HUES48 (cell line): ENCODE measurements around the gene ASIC3.

Experiments used
- H3K27ac ChIP-seq: one replicate; pipeline ENCODE4 v1.7.0; 2013; ENCODE audit warnings: low read depth, low read length, inconsistent platforms
- H3K27me3 ChIP-seq: 2 replicates; pipeline ENCODE4 v1.6.1; 2013; ENCODE audit warnings: mild to moderate bottlenecking, low read length; ENCODE audit not compliant: control insufficient read depth, insufficient read depth
- H3K36me3 ChIP-seq: 2 replicates; pipeline ENCODE4 v1.6.1; 2013; ENCODE audit warnings: low read length; ENCODE audit not compliant: control insufficient read depth, insufficient read depth
- H3K4me1 ChIP-seq: 2 replicates; pipeline ENCODE4 v1.6.1; 2013; ENCODE audit warnings: mild to moderate bottlenecking, low read length; ENCODE audit not compliant: control insufficient read depth, insufficient read depth
- H3K4me3 ChIP-seq: 2 replicates; pipeline ENCODE4 v1.5.1; 2013; ENCODE audit warnings: mild to moderate bottlenecking, low read depth, low read length
- H3K9ac ChIP-seq: 2 replicates; pipeline ENCODE4 v1.6.1; 2013; ENCODE audit warnings: mild to moderate bottlenecking, low read depth, low read length, moderate library complexity
- H3K9me3 ChIP-seq: 2 replicates; pipeline ENCODE4 v1.6.1; 2013; ENCODE audit warnings: low read length; ENCODE audit not compliant: control insufficient read depth, insufficient read depth

The ASIC3 gene

GRCh38 chr7:151091988-151092387 is 43.7 kb downstream of the ASIC3 start:
- no peaks in the 10 kb centered on the region for H3K9me3 ChIP-seq
- H3K27me3 ChIP-seq = peaks cover 21% of the 10 kb centered on the region
- no peak overlapping the region for H3K27ac ChIP-seq
- no peak overlapping the region for H3K4me3 ChIP-seq
- H3K36me3 ChIP-seq = 0 out of 2 replicates have a peak, but pooled peaks cover 5% of the 10 kb centered on the region
- H3K9ac ChIP-seq = no peak overlapping the region
- H3K4me1 ChIP-seq = peaks cover 23% of the 10 kb centered on the region

GRCh38 chr7:151093748-151094147 is 45.4 kb downstream of the ASIC3 start:
- Histone ChIP-seq H3K9me3 (no peaks in the 10 kb centered on the region), H3K27ac (no peak overlapping the region), H3K27me3 (peaks cover 4% of the 10 kb centered on the region), H3K9ac (no peak overlapping the region), H3K4me1 (peaks cover 12% of the 10 kb centered on the region; the same call in 1 of the 2 replicates), H3K4me3 (no peak overlapping the region), H3K36me3 (0 out of 2 replicates have a peak, but pooled peaks cover 5% of the 10 kb centered on the region)

- Histone ChIP-seq H3K27ac (no peak overlapping the region), H3K27me3 (peaks cover 2% of the 10 kb centered on the region; the same call in 1 of the 2 replicates), H3K9ac (no peak overlapping the region), H3K4me1 (peaks cover 5% of the 10 kb centered on the region; the same call in 1 of the 2 replicates), H3K4me3 (no peak overlapping the region), H3K9me3 (no peaks in the 10 kb centered on the region), H3K36me3 (0 out of 2 replicates have a peak, but pooled peaks cover 5% of the 10 kb centered on the region)
These were observed 46.3 kb downstream of the ASIC3 start for GRCh38 chr7:151094675-151095074.

- Histone ChIP-seq H3K4me3 (no peak overlapping the region), H3K27ac (no peak overlapping the region), H3K36me3 (0 out of 2 replicates have a peak, but pooled peaks cover 5% of the 10 kb centered on the region), H3K9me3 (no peaks in the 10 kb centered on the region), H3K9ac (no peak overlapping the region), H3K4me1 (0 out of 2 replicates have a peak, but pooled peaks cover 2% of the 10 kb centered on the region), H3K27me3 (no peaks in the 10 kb centered on the region)
These were observed 46.9 kb downstream of the ASIC3 start for GRCh38 chr7:151095123-151095797.

GRCh38 chr7:151095828-151096475 is 47.6 kb downstream of the ASIC3 start:
- H3K9ac ChIP-seq = no peak overlapping the region
- H3K4me3 ChIP-seq = no peak overlapping the region
- no peak overlapping the region for H3K27ac ChIP-seq
- H3K36me3 ChIP-seq = 0 out of 2 replicates have a peak, but pooled peaks cover 5% of the 10 kb centered on the region
- no peaks in the 10 kb centered on the region for H3K27me3 ChIP-seq
- H3K9me3 ChIP-seq = no peaks in the 10 kb centered on the region
- H3K4me1 ChIP-seq = 0 out of 2 replicates have a peak, but pooled peaks cover 2% of the 10 kb centered on the region

GRCh38 chr7:151099486-151100211 is 51.3 kb downstream of the ASIC3 start:
- no peaks in the 10 kb centered on the region for H3K27me3 ChIP-seq
- no peaks in the 10 kb centered on the region for H3K9me3 ChIP-seq
- H3K9ac ChIP-seq = no peak overlapping the region
- no peak overlapping the region for H3K27ac ChIP-seq
- peaks cover 15% of the 10 kb centered on the region for H3K4me1 ChIP-seq
- H3K4me3 ChIP-seq = no peak overlapping the region
- 0 out of 2 replicates have a peak, but pooled peaks cover 3% of the 10 kb centered on the region for H3K36me3 ChIP-seq

GRCh38 chr7:151100921-151101320 is 52.6 kb downstream of the ASIC3 start:
- Histone ChIP-seq H3K4me3 (no peak overlapping the region), H3K4me1 (peaks cover 20% of the 10 kb centered on the region), H3K27ac (no peak overlapping the region)

GRCh38 chr7:151101621-151102396 is 53.5 kb downstream of the ASIC3 start:
- Histone ChIP-seq H3K27ac (no peak overlapping the region), H3K36me3 (no peaks in the 10 kb centered on the region), H3K27me3 (no peaks in the 10 kb centered on the region), H3K4me1 (peaks cover 20% of the 10 kb centered on the region), H3K4me3 (no peak overlapping the region), H3K9me3 (no peaks in the 10 kb centered on the region), H3K9ac (no peak overlapping the region)

More at GRCh38 chr7:151100921-151101320, 52.6 kb downstream of the ASIC3 start:
- H3K36me3 ChIP-seq = 0 out of 2 replicates have a peak, but pooled peaks cover 3% of the 10 kb centered on the region
- no peaks in the 10 kb centered on the region for H3K27me3 ChIP-seq
- H3K9ac ChIP-seq = no peak overlapping the region
- H3K9me3 ChIP-seq = no peaks in the 10 kb centered on the region
